ENCODE measurements around the gene THAP4. TPM values are rescaled to one million over a fixed set of nuclear protein-coding genes. Genes with fewer than 3 reads are reported as not detected.

THAP4 gene, protein sequence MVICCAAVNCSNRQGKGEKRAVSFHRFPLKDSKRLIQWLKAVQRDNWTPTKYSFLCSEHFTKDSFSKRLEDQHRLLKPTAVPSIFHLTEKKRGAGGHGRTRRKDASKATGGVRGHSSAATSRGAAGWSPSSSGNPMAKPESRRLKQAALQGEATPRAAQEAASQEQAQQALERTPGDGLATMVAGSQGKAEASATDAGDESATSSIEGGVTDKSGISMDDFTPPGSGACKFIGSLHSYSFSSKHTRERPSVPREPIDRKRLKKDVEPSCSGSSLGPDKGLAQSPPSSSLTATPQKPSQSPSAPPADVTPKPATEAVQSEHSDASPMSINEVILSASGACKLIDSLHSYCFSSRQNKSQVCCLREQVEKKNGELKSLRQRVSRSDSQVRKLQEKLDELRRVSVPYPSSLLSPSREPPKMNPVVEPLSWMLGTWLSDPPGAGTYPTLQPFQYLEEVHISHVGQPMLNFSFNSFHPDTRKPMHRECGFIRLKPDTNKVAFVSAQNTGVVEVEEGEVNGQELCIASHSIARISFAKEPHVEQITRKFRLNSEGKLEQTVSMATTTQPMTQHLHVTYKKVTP
- polyA plus RNA-seq (2013, experiment 1 of 2), result 74.2 TPM
- polyA plus RNA-seq (2013, experiment 2 of 2), result 76.2 TPM

DNA sequence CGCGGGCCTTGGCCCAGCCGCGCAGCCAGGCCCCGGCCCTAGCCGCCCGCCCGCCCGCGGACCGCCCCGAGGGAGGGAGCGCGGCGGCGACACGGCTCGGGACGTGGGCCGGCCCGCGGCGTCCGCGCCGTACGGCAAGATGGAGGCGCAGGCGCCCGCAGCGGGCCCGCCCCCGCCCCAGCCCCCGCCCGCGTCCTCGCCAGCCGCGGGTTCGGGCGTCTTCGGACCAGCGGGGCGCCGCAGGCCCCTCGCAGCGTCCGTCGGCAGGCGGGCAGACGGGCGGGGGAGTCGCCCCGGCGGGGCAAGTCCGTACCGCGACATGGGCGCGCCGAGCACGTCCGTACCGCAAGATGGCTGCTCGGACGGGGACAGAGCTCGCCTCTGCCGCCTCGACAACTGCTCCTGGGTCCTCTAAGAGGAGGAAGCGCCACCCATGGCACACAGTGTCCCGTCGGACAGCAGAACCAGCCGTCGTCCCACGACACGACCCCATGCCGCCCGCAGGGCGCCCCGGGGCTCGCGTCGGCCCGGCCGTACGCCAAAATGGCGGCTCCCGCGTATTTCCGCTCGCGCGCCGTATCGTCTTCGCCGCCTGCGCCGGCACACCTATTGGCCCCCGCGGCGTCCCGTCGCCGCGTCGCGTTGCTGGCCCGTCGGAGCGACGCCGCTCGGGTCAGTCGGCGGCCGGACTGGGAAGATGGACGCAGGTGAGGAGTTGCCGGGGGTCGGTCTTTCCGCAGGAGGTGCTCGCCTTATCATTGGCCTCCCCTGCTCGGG, at the start of gene THAP4, which contains the start of gene ATG4B:
TSS of gene THAP4 (minus strand) at position 141 of the 777 bp plus-strand sequence. CDS start 141 bp downstream, outside the sequence.
TSS of gene ATG4B (plus strand) at position 676 of the 777 bp plus-strand sequence. CDS start at position 698, 22 bp downstream.
- no peaks in the 10 kb centered on the region for H3K4me1 ChIP-seq (ENCODE audit: control insufficient read depth, low read depth, low read length)
- DNase-seq, result peak; percentile 90

DNA sequence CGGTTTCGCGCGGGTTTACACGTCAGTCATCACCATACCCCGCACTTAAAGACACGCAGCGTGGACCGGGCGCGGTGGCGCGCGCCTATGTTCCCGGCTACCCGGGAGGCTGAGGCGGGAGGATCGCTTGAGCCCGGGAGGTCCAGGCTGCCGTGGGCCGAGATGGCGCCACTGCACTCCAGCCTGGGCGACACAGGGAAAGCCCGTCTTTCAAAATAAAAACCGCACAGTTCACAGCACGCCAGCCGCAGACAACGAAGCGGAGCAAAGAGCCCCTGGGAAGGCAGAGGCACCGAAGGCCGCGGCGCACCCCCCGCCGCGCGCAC, 49.3 kb upstream of the THAP4 start:
- no peak overlapping the region for H2BK5ac ChIP-seq (ENCODE audit: low read length)
- H3K27me3 ChIP-seq (ENCODE audit: insufficient read depth, low read length, poor library complexity), result no peaks in the 10 kb centered on the region
- H3K36me3 ChIP-seq (ENCODE audit: control insufficient read depth, insufficient read depth, low read length), result peaks cover 3% of the 10 kb centered on the region
- peak overlapping the region; percentile 85 for H3K27ac ChIP-seq (ENCODE audit: low read depth, low read length)
- peak overlapping the region; percentile 65 for H4K8ac ChIP-seq (ENCODE audit: low read depth, low read length)
- H3K56ac ChIP-seq (ENCODE audit: low read length), result peak overlapping the region; percentile 96
- H3K23ac ChIP-seq (ENCODE audit: low read length), result no peak overlapping the region
- H2BK120ac ChIP-seq (ENCODE audit: low read depth, low read length), result no peak overlapping the region
- WGBS (ENCODE audit: extremely low coverage, insufficient coverage, low lambda C conversion rate), result no CpG with 5 or more reads among the region's 37 CpGs
- peaks cover 3% of the 10 kb centered on the region for H3K4me1 ChIP-seq (ENCODE audit: control insufficient read depth, low read depth, low read length)
- DNase-seq, result no peak
- peak overlapping the region; percentile 74 for H3K4me2 ChIP-seq (ENCODE audit: low read length)
- H3K9ac ChIP-seq (ENCODE audit: low read length), result peak overlapping the region; percentile 99
- peak overlapping the region; percentile 80 for H3K4me3 ChIP-seq (ENCODE audit: low read length)
- no peak overlapping the region for H4K5ac ChIP-seq (ENCODE audit: low read length)
- H2AK5ac ChIP-seq (ENCODE audit: low read length), result peak overlapping the region; percentile 54
- peak overlapping the region; percentile 81 for H3K18ac ChIP-seq (ENCODE audit: low read length)
- peak overlapping the region; percentile 38 for H3K4ac ChIP-seq (ENCODE audit: low read depth, low read length)
- peaks cover 15% of the 10 kb centered on the region for H3K79me1 ChIP-seq (ENCODE audit: low read length)
- peaks cover 16% of the 10 kb centered on the region for H3K79me2 ChIP-seq (ENCODE audit: control insufficient read depth, insufficient read depth, low read length)
- H2BK15ac ChIP-seq (replicated peaks; ENCODE audit: low read depth), result no peak overlapping the region

More for the DNA sequence above, at the start of gene THAP4, which contains the start of gene ATG4B:
- peak within 1 kb of the TSS; percentile 75 for H3K18ac ChIP-seq (ENCODE audit: low read length)
- H3K27me3 ChIP-seq (ENCODE audit: insufficient read depth, low read length, poor library complexity), result no peaks in the 10 kb centered on the region
- H3K36me3 ChIP-seq (ENCODE audit: control insufficient read depth, insufficient read depth, low read length), result peaks cover 6% of the 10 kb centered on the region
- H3K56ac ChIP-seq (ENCODE audit: low read length), result peak within 1 kb of the TSS; percentile 99
- peak within 1 kb of the TSS; percentile 93 for H3K9ac ChIP-seq (ENCODE audit: low read length)
- peaks cover 57% of the 10 kb centered on the region for H3K79me2 ChIP-seq (ENCODE audit: control insufficient read depth, insufficient read depth, low read length)
- H3K4me3 ChIP-seq (ENCODE audit: low read length), result peak within 1 kb of the TSS; percentile 92
- WGBS (ENCODE audit: extremely low coverage, insufficient coverage, low lambda C conversion rate), result no CpG with 5 or more reads among the region's 123 CpGs
- H4K5ac ChIP-seq (ENCODE audit: low read length), result no peak within 1 kb of the TSS
- H3K79me1 ChIP-seq (ENCODE audit: low read length), result peaks cover 31% of the 10 kb centered on the region
- peak within 1 kb of the TSS; percentile 87 for H4K8ac ChIP-seq (ENCODE audit: low read depth, low read length)
- H3K23ac ChIP-seq (ENCODE audit: low read length), result peak within 1 kb of the TSS; percentile 66
- H3K4ac ChIP-seq (ENCODE audit: low read depth, low read length), result peak within 1 kb of the TSS; percentile 81
- peak within 1 kb of the TSS; percentile 96 for H3K27ac ChIP-seq (ENCODE audit: low read depth, low read length)
- H3K4me2 ChIP-seq (ENCODE audit: low read length), result peak within 1 kb of the TSS; percentile 76
- H2BK120ac ChIP-seq (ENCODE audit: low read depth, low read length), result peak within 1 kb of the TSS; percentile 56
- H2AK5ac ChIP-seq (ENCODE audit: low read length), result no peak within 1 kb of the TSS
- H2BK15ac ChIP-seq (replicated peaks; ENCODE audit: low read depth), result no peak within 1 kb of the TSS
- H2BK5ac ChIP-seq (ENCODE audit: low read length), result peak within 1 kb of the TSS; percentile 99

DNA sequence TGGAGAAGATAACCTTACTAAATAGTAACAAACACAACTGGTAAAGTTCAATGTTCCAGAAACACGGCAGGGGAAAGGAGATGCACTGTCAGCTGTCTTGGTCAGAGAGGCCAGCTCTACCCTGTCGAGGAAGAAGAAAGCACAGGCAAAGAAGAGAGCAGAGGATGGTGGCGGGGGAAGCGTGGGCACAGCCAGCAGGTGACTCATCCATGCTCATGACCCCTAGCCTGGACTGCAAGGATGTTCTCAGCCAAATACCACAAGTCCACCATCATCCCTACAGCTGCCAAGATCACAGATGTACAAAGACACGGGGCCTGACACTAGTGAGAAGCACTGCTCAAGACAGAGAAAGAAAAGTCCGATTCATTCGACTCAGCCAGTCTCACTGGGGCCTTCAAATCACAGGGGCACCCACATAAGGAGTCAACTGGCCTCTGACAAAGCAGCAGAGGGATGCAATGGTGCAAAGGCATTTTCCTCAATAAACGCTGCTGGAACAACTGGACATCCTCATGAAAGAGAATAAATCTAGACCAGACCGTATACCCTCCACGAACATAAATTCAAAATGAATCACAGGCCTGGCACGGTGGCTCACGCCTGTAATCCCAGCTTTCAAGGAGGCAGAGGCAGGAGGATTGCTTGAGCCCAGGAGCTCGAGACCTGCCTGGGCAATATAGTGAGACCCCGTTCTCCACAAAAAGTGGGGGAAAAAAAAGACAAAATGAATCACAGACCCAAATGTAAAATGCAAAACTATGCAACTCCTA, 44.1 kb upstream of the THAP4 start:
- Histone ChIP-seq H3K79me2 (ENCODE audit: control insufficient read depth, insufficient read depth, low read length) (peaks cover 9% of the 10 kb centered on the region), H2BK15ac (replicated peaks; ENCODE audit: low read depth) (no peak overlapping the region), H3K27ac (ENCODE audit: low read depth, low read length) (no peak overlapping the region), H3K9ac (ENCODE audit: low read length) (no peak overlapping the region), H3K18ac (ENCODE audit: low read length) (no peak overlapping the region), H3K4ac (ENCODE audit: low read depth, low read length) (no peak overlapping the region), H3K4me1 (ENCODE audit: control insufficient read depth, low read depth, low read length) (no peaks in the 10 kb centered on the region), H4K5ac (ENCODE audit: low read length) (no peak overlapping the region), H2BK5ac (ENCODE audit: low read length) (no peak overlapping the region), H3K79me1 (ENCODE audit: low read length) (peaks cover 10% of the 10 kb centered on the region), H3K36me3 (ENCODE audit: control insufficient read depth, insufficient read depth, low read length) (peaks cover 16% of the 10 kb centered on the region), H3K4me2 (ENCODE audit: low read length) (no peak overlapping the region), H4K8ac (ENCODE audit: low read depth, low read length) (no peak overlapping the region), H3K23ac (ENCODE audit: low read length) (no peak overlapping the region), H3K56ac (ENCODE audit: low read length) (no peak overlapping the region), H3K27me3 (ENCODE audit: insufficient read depth, low read length, poor library complexity) (no peaks in the 10 kb centered on the region), H2AK5ac (ENCODE audit: low read length) (no peak overlapping the region), H2BK120ac (ENCODE audit: low read depth, low read length) (no peak overlapping the region), H3K4me3 (ENCODE audit: low read length) (no peak overlapping the region)
- no peak for DNase-seq
- no CpG with 5 or more reads among the region's 14 CpGs for WGBS (ENCODE audit: extremely low coverage, insufficient coverage, low lambda C conversion rate)

DNA sequence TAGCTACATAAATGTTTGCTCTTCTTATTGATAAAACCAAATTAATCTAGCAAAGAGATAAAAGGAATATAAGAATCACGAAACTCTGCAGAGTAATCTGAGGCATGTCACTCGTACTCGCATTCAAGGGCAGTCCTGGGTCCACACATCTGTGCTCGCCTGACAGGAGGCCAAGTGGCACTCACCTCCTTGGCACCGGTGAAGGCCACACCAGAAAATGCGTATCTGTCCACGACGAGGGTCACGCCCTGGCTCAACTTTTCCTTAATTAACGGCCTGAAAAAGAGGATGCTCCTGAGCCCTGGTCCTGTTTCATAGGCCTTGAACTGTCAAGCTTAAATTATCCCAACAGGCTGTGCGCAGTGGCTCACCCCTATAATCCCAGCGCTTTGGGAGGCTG, 43.1 kb upstream of the THAP4 start:
- peaks cover 16% of the 10 kb centered on the region for H3K36me3 ChIP-seq (ENCODE audit: control insufficient read depth, insufficient read depth, low read length)
- no CpG with 5 or more reads among the region's 12 CpGs for WGBS (ENCODE audit: extremely low coverage, insufficient coverage, low lambda C conversion rate)

DNA sequence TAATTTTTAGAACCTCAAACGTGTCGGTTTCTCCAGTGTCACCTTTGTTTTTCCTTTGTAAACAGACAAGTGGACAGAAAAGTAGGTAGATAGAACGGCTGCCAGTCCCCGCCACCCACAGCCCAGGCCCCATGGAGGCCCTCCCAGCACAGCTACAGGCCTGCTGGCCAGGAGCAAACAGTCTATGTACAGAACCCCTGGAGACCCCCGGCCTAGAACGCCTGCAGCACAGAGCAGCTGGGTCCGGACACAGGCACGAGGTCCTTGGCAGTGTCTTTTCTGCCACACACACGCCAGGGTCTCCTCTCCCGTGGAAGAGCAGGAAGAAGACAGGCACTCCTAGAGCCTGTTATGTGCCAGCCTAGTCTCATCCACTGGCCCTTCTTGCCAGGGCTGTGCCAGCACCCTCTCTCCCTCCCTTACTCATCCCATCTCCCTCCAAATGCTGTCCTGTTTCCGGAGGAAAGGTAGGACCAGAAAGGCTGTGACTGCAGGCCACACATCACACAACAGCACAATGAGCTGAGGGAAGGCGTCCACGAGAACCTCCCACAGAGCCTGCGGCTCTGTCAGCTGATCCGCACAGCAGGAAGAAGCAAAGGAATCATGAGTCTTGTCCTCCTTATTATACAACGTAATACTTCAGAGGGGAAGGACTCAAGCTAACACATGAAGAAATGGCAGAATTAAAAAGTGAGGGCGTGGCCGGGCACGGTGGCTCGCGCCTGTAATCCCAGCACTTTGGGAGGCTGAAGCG, 42.0 kb upstream of the THAP4 start:
- no peak overlapping the region for H3K27ac ChIP-seq (ENCODE audit: low read depth, low read length)
- WGBS (ENCODE audit: extremely low coverage, insufficient coverage, low lambda C conversion rate), result no CpG with 5 or more reads among the region's 22 CpGs
- peaks cover 3% of the 10 kb centered on the region for H3K79me2 ChIP-seq (ENCODE audit: control insufficient read depth, insufficient read depth, low read length)
- H3K27me3 ChIP-seq (ENCODE audit: insufficient read depth, low read length, poor library complexity), result no peaks in the 10 kb centered on the region
- H2AK5ac ChIP-seq (ENCODE audit: low read length), result no peak overlapping the region
- no peak overlapping the region for H4K8ac ChIP-seq (ENCODE audit: low read depth, low read length)
- no peak overlapping the region for H3K9ac ChIP-seq (ENCODE audit: low read length)
- H3K36me3 ChIP-seq (ENCODE audit: control insufficient read depth, insufficient read depth, low read length), result peaks cover 16% of the 10 kb centered on the region
- no peak overlapping the region for H3K56ac ChIP-seq (ENCODE audit: low read length)
- no peaks in the 10 kb centered on the region for H3K4me1 ChIP-seq (ENCODE audit: control insufficient read depth, low read depth, low read length)
- no peak overlapping the region for H3K4ac ChIP-seq (ENCODE audit: low read depth, low read length)
- no peak overlapping the region for H2BK120ac ChIP-seq (ENCODE audit: low read depth, low read length)
- peaks cover 5% of the 10 kb centered on the region for H3K79me1 ChIP-seq (ENCODE audit: low read length)
- no peak overlapping the region for H2BK15ac ChIP-seq (replicated peaks; ENCODE audit: low read depth)
- no peak overlapping the region for H4K5ac ChIP-seq (ENCODE audit: low read length)
- no peak overlapping the region for H2BK5ac ChIP-seq (ENCODE audit: low read length)
- no peak overlapping the region for H3K23ac ChIP-seq (ENCODE audit: low read length)
- H3K4me2 ChIP-seq (ENCODE audit: low read length), result no peak overlapping the region
- H3K18ac ChIP-seq (ENCODE audit: low read length), result no peak overlapping the region
- DNase-seq, result no peak
- no peak overlapping the region for H3K4me3 ChIP-seq (ENCODE audit: low read length)

More for the DNA sequence above, 43.1 kb upstream of the THAP4 start:
- H3K79me2 ChIP-seq (ENCODE audit: control insufficient read depth, insufficient read depth, low read length), result peaks cover 4% of the 10 kb centered on the region
- no peak overlapping the region for H2BK15ac ChIP-seq (replicated peaks; ENCODE audit: low read depth)
- H3K27ac ChIP-seq (ENCODE audit: low read depth, low read length), result no peak overlapping the region
- no peak for DNase-seq
- no peak overlapping the region for H3K4me3 ChIP-seq (ENCODE audit: low read length)
- peaks cover 6% of the 10 kb centered on the region for H3K79me1 ChIP-seq (ENCODE audit: low read length)
- H3K56ac ChIP-seq (ENCODE audit: low read length), result no peak overlapping the region
- no peaks in the 10 kb centered on the region for H3K27me3 ChIP-seq (ENCODE audit: insufficient read depth, low read length, poor library complexity)
- H2BK120ac ChIP-seq (ENCODE audit: low read depth, low read length), result no peak overlapping the region
- H3K18ac ChIP-seq (ENCODE audit: low read length), result no peak overlapping the region
- no peak overlapping the region for H2BK5ac ChIP-seq (ENCODE audit: low read length)
- H4K5ac ChIP-seq (ENCODE audit: low read length), result no peak overlapping the region
- H3K4me1 ChIP-seq (ENCODE audit: control insufficient read depth, low read depth, low read length), result no peaks in the 10 kb centered on the region
- no peak overlapping the region for H3K4ac ChIP-seq (ENCODE audit: low read depth, low read length)
- H2AK5ac ChIP-seq (ENCODE audit: low read length), result no peak overlapping the region
- no peak overlapping the region for H3K9ac ChIP-seq (ENCODE audit: low read length)
- no peak overlapping the region for H4K8ac ChIP-seq (ENCODE audit: low read depth, low read length)
- no peak overlapping the region for H3K4me2 ChIP-seq (ENCODE audit: low read length)
- no peak overlapping the region for H3K23ac ChIP-seq (ENCODE audit: low read length)
